ENCODE data around the gene KCNJ9.

DNA sequence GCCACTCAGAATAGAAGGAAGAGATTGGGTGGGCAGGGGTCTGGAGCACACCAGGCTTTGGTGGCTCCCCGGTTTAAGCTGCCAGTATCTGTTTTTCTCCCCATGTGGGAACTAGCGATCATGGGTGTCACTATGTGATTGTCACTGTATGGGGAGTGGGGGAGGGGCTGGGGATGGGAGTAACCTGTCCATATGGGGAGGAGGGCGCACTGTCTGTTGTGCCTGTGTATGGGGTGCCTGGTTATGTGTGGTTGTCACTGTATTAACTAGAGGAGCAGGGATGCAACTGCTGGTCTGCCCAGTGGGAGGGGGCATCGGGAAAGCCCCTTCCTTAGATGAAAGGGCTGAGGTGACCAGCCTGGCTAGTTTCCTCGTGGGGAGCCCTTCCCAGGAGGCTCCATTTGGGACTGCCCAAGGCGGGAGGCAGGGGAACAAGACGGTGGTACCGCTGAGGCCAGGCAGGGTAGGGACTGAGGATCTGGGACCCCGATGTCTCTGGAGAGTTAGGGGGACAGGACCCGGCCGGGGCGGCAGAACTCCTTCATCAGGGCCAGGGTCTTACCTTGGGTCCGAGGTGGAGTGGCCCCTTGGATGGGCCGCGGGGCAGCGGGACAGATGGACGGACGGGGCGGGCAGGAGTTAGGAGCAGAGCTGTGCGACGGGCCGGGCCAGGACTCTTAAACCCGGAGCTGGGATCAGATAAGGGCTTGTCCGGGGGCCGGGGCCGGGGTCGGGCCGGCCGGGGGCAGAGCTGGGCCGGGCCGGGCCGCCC, 11.7 kb upstream of the KCNJ9 start, which contains the start of gene KCNJ10:
- TF ChIP-seq EZH2 (IDR thresholded peaks at IDR 0.05; ENCODE audit: borderline replicate concordance, control insufficient read depth, low read depth, low read length) = no peak
- TF ChIP-seq, protein P1, sequence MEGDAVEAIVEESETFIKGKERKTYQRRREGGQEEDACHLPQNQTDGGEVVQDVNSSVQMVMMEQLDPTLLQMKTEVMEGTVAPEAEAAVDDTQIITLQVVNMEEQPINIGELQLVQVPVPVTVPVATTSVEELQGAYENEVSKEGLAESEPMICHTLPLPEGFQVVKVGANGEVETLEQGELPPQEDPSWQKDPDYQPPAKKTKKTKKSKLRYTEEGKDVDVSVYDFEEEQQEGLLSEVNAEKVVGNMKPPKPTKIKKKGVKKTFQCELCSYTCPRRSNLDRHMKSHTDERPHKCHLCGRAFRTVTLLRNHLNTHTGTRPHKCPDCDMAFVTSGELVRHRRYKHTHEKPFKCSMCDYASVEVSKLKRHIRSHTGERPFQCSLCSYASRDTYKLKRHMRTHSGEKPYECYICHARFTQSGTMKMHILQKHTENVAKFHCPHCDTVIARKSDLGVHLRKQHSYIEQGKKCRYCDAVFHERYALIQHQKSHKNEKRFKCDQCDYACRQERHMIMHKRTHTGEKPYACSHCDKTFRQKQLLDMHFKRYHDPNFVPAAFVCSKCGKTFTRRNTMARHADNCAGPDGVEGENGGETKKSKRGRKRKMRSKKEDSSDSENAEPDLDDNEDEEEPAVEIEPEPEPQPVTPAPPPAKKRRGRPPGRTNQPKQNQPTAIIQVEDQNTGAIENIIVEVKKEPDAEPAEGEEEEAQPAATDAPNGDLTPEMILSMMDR (IDR thresholded peaks at IDR 0.05 in 2 of 3, conservative IDR thresholded peaks at IDR 0.05 in 1 of 3; ENCODE audit: control insufficient read depth in 2 of 3, extremely low read depth in 1 of 3, insufficient read depth in 1 of 3, low read depth in 3 of 3, low read length in 3 of 3) = no peak
- TF ChIP-seq POLR2A (IDR thresholded peaks at IDR 0.05; ENCODE audit: low read depth, low read length) = no peak
- no peak for TF ChIP-seq ZNF687 (IDR thresholded peaks at IDR 0.05)
